DOHH2 (cell line): ENCODE results near the gene GJA4.

ENCODE experiments used
- EZH2phosphoT487 ChIP-seq: fragments of 200-600 bp; sonication (generic); IDR thresholded peaks from 2 replicates; pipeline ENCODE4 v1.6.1; 2017; ENCODE audit warnings: borderline replicate concordance, mild to moderate bottlenecking, antibody characterized with exemption, low read length, moderate library complexity, mixed read lengths
- TF ChIP-seq, protein P1 (sequence below): fragments of 200-600 bp; sonication (generic); IDR thresholded peaks from one replicate; pipeline ENCODE4 v1.5.1; 2014; ENCODE audit warnings: antibody characterized with exemption, mild to moderate bottlenecking, low read depth, low read length; ENCODE audit not compliant: poor library complexity, severe bottlenecking

DNA sequence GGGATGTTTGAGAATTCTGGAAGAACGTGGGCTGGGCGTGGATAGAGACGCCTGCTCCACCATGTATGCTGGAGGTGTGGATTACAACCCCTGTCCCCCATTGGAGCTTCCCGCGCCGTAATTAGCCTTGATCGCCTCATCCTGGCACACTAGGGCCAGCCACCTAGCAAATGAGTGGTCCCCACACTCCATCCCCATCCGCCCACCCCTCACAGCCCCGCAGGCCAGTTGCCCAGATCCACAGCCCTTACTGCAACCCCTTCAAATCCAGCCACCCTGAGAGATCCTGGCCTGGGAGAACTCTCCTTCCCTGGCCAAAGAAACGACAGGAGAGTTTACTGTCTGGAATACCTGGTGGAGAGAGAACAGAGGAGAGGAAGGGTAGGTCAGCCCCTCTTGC is 375 bp upstream of the GJA4 start:
- TF ChIP-seq, protein P1, sequence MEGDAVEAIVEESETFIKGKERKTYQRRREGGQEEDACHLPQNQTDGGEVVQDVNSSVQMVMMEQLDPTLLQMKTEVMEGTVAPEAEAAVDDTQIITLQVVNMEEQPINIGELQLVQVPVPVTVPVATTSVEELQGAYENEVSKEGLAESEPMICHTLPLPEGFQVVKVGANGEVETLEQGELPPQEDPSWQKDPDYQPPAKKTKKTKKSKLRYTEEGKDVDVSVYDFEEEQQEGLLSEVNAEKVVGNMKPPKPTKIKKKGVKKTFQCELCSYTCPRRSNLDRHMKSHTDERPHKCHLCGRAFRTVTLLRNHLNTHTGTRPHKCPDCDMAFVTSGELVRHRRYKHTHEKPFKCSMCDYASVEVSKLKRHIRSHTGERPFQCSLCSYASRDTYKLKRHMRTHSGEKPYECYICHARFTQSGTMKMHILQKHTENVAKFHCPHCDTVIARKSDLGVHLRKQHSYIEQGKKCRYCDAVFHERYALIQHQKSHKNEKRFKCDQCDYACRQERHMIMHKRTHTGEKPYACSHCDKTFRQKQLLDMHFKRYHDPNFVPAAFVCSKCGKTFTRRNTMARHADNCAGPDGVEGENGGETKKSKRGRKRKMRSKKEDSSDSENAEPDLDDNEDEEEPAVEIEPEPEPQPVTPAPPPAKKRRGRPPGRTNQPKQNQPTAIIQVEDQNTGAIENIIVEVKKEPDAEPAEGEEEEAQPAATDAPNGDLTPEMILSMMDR, result no peak
- no peak for TF ChIP-seq EZH2phosphoT487
